GM19035 (cell line): ENCODE measurements around the gene TRPM2.
A peak's percentile ranks its signal among the peaks of the same experiment; 100 is the strongest.
"Not testable (repeated sequence)": the region's sequence is repeated elsewhere in the genome, so short reads cannot be mapped to it uniquely, and the experiment has no call there.

ENCODE experiments used
- ATAC-seq: cut with Tn5 transposase; IDR thresholded peaks from one replicate; pipeline ENCODE4 v1.9.1; 2021; ENCODE audit not compliant: unreplicated experiment

The TRPM2 gene

DNA sequence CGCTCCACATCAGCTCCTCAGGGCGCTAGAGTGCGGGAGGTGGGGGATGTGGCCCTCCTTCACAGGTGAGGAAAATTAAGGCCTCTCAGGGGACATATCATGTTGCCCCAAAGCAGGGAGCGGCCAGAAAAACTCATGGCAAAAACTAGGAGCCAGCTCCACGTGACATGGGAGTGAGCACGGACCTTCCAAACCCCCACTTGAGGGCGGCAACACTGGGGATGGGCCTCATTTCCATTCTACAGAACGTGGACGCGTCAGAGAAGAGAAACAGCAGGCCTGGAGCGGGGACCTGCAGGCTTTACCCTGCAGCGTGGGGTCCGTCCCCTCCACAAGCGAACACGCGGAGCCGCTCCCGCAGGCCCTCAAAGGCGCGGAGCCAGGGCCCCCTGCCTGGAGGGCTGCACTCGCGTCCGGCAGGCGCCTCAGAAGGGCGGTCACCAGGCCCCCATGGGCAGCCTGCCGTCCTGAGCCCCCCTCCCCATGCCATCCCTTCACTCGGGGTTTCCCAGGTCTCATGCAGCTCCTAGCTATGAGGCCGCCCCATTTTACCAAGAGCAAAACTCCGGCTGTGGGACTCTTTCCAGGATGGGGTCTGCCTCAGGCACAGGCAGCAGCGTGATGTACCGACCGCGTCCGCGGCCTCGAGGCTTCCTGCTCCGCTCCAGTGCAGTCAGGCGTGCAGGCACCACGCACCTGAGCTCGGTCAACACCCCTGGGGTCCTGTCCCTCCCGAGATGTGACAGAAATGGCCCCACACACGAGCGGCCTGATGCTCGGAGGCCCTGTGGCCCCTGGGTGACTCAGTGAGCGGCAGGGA lies 19.7 kb upstream of the TRPM2 start:
- no peak for ATAC-seq

DNA sequence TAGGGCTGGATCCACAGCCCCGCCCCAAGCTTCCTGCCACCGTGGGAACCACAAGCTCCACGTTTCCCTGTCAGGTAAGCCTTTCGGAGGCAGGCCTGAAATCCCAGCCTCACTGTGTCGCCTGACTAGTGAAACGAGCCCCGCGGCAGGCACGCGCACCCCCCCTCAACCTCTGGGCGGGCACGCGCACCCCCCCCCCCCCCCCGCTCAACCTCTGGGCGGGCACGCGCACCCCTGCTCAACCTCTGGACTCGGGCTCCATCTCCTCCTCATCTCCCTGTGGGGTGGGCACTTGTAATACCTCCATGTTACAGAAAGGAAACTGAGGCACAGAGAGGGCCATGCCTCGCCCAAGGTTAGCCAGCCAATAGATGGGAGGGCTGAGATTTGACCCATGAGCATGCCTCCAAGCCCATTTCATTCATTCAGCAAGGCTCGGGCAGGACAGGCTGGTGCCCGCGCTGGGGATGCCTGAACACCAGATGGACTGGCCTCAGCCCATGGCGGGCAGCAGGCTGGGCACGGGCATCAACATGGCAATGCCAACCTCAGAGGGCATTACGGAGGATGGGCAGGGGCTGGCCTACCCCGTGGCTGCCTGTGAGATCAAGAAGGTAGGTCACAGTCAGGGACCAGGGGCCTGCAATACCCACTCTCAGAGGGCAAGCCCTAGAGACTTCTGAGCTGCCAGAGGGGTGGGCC lies 18.9 kb upstream of the TRPM2 start:
- no peak for ATAC-seq

DNA sequence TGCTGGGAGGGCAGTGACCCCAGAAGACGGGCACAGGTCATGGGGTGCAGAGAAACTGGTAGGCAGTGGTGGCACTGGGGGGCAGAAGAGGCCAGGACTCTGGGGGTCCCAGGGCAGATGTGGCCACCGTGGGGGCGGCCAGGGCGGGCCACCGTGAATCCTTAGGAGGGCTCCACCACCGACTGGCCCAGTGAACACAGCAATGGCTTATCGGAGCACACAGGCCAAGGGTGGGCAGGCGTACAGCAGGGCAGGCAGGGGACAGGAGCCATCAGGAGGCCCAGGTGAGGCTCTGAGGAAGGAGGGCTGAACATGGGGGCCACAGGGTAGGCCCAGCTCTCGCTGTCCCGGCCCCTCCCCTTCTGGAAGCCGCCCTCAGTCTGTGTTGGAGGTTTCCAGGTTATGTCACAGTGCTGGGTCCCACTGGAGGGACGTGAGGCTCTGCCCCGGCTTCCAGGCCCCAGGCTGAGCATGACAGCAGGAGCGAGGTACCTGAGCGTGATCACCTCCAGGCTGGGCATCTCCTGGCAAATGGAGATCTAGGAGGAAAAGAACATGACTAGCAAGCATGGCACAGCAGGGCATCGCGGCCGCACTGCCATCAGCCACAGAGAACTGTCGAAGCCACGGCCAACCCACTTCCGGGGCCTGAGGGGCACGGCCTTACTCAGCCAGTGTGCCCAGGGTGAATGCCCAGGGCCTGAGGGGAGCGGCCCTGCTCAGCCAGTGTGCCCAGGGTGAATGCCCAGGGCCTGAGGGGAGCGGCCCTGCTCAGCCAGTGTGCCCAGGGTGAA lies 18.0 kb upstream of the TRPM2 start:
- no peak for ATAC-seq

DNA sequence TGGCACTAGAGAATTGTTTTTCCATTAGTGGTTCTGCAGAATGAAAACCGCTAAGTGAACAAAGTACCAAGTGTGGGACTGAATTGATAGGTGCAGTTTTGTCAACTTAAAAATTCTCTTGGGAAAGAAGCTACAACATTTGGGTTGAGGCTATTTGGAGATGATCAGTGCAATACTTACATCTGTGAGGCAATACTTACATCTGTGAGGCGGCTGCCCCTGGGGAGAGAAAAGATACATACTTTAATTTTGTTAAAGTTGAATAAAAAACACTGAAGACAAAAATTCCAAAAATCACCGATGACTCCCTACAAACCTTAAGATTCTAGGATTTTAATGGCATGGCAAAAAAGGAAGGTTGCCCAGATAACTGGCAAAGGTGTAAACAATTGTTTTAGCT lies 16.0 kb upstream of the TRPM2 start:
- ATAC-seq = no peak

DNA sequence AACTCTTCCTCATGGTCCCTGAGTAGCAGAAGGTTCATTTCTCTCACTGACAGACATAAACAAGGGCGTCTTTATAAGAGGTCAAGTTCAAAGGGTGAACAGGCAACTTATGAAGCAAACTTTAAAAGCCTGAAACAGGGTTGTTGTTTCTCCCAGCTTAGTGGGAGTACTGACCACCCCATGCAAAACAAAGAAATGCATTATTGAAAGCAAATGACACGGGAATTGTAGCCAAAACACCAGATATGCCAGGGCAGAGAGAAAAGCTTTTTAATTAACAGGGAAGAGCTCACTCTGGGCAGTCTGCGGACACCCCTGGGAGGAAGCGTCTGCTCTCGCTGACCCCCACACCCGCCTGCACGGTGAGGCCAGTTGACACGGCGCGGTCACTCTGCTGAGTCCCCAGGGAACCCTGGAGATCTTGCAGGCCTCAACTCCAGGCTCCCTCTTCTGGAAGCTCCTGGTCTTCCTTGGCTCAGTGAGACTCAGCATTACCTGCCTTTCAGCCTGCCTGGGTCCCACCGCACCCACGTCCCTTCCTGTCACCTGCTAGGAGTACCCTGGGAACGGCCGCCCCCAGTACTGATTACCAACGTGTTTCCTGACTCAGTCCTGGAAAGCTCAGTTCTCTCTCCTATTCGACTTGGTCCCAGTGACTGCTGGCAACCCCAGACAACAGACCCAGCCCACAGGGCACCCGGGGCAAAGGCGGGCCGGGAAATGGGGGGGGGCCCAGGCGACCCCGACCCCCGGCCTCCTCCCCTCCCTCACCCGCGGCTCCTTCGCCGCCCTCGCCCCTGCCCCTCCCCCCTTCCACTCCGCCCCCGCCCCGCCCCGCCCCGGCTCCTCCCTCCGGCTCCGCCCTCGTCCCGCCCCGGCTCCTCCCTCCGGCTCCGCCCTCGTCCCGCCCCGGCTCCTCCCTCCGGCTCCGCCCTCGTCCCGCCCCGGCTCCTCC lies 15.2 kb upstream of the TRPM2 start:
- ATAC-seq = no peak

DNA sequence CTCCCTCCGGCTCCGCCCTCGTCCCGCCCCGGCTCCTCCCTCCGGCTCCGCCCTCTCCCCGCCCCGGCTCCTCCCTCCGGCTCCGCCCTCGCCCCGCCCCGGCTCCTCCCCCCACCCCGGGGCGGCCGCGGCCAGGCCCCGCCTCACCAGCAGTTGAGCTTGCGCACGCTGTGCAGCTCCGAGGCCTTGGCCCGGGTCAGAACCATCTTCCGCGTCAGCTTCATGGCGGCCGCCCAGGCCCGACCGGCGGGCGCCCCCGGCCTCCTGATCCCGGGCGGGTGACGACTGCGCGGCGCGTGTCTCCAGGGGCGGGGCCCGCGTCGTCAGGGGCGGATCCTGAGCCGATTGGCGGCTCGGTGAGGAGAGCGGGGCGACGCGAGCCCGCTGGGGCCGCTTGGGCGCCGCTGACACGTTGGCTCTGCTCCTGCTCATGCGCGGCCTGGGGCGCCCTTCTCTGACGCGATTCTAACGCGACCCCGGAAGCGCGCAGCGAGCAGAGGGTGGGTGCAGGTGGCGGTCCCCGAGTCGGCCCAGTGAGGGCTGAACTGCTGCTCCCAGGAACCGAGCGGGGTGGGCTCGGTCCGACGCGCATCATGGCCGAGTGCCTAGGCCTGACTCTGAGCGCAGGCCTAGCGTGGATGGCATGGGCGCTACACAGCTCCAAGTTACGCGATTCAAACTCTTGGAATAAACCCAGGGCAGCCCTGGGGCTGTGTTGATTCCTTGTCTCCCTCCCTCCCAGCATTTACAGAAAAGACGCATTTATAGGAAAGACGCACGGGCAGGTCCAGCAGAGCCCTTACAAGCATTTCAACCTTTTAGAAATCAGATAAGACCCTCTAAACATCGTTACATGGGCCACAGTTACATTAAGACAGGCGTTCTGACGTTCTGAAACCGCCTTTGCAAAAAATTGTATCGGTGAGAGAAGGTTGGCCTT lies 14.2 kb upstream of the TRPM2 start, which contains the start of gene CFAP410:
TSS of gene CFAP410 (minus strand) at position 420 of the 940 bp plus-strand sequence. CDS start at position 224, 196 bp downstream.
- peak; percentile 87 for ATAC-seq

GRCh38 chr21:44341726-44342458 lies 11.5 kb upstream of the TRPM2 start:
- not testable (repeated sequence) for ATAC-seq

- not testable (repeated sequence) for ATAC-seq
These were observed 10.4 kb upstream of the TRPM2 start for GRCh38 chr21:44342981-44343380.

DNA sequence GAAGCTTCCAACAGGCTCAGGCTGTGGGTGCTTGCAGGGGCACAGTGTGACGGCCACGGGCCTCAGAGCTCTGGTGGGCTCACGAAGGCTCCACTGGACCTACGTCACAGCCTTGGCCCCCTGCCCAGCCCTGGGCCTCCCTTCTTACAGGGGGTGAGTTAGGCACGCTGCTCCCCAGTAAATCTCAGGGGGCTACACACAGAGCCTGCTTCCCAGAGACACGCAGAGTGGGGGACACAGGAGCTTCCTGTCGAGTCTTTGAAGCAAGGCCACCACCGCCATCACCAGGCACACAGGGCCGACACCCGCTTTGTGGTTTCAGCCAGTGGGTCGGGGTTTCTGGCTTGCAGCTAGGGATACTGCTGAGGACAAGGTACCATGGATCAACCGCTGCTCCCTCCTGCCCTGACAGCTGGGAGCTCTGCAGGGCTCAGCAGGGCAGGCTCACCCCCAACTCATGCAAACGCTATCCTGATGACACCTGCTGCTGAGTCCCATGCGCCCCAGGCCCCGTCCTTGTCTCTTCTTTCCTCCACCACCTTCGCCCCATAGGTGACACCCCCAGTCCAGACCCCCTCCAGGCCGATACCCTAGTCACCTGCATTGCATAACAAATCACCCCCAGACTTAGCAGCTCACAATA lies 8.8 kb upstream of the TRPM2 start:
- ATAC-seq = no peak

DNA sequence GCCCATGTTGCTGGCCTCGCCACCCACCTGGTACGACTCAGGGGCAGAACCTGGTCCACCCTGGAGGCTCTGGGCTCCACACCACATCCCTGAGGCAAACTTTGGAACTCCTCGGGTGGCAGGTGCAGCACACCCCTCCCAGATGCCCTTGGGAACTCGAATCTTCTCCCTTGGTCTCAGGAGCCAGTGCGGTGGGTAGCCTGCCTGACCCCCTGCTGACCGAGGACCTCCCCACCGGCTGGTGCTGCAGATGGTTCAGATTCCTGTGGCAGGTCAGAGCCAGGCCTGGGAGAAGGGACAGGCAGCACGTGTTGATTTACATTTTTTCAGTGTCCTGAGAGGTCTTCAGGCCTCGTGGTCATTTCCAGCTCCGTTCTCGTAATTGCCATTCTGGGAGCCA lies 7.9 kb upstream of the TRPM2 start:
- no peak for ATAC-seq

DNA sequence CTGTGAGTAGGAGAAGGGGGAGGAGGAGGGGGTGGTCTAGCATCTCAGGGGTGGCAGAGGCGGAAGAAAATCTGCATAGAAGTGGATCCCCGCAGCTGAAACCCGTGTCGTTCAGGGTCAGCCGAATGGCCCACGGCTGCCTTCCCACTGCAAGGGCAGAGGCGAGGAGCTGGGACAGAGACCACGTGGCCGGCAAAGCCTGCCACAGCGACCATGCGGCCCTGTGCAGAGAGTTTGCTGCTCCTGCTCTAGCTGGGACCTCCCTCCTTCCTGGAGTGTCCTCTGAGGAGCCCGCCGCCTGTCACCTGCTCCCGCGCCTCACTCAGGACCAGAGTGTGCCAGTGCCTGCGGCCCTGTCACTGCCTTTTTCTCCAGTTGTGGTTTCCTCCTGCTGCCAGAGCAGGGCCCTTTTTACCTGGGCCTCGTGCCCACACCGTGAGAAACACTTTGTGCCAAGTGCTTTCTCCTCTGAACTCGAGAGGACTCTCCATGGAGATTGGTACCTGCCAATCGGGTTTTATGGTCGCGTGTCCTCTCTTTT lies 5.4 kb upstream of the TRPM2 start:
- ATAC-seq = no peak

DNA sequence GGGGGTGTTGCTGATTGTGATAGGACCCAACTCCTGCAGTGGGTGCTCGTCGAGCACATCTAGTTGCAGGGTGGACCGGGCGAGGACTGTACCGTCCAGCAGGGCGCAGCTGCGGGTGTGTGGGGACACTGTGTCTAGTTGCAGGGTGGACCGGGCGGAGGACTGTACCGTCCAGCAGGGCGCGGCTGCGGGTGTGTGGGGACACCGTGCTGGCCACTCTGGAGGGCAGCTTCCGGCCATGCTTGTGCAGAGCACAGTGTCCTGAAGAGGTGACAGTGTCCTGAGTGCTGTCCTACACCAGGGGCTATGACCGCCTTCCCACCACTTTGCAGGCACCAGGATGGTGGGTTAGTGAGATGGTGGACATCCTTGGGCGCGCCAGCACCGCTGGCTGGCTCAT lies 4.6 kb upstream of the TRPM2 start:
- ATAC-seq = no peak

GRCh38 chr21:44349416-44349846 lies 4.0 kb upstream of the TRPM2 start:
- no peak for ATAC-seq

DNA sequence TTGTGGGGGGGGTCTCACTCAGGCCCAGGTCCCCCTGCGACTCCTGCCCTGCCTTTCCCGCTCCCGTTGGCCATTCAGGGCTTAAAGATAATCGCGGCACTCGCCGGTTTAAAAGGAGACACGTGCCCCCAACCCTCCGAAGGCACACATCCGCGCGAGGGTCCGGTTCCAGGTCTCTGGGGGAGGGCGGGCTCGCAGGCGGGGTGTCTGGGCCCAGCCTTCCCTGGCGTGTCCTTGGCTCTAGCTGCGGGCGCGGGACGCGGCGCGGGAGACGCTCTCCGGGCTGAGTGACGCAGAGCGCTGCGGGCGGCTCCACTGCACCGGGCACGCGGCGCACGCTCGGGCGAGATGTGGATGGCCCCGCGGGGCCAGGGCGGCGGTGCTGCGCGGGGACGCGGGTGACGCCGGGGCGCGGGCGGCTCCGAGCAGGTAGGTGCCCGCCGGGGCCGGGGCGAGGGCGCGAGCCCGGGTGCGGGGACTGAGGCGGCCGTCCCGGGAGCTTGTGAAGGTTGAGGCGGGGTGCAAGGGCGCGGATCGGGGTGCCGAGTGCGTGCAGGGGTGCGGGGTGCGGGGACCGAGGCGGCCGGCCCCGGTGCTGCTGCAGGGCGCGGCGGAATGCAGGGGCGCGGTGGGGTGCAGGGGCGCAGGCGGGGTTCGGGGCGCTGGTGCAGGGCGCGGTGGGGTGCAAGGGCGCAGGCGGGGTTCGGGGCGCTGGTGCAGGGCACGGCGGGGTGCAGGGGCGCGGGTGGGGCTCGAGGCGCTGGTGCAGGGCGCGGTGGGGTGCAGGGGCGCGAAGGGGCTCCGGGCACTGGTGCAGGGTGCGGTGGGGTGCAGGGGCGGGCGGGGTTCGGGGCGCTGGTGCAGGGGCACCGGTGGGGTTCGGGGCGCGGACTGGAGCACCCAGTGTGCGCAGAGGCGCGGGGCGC lies 3.3 kb upstream of the TRPM2 start:
- no peak for ATAC-seq

GRCh38 chr21:44350773-44351481 lies 2.5 kb upstream of the TRPM2 start:
- no peak for ATAC-seq
